ENCODE results near the gene TGFBR2.
A peak's percentile ranks its signal among the peaks of the same experiment; 100 is the strongest.

The TGFBR2 gene

DNA sequence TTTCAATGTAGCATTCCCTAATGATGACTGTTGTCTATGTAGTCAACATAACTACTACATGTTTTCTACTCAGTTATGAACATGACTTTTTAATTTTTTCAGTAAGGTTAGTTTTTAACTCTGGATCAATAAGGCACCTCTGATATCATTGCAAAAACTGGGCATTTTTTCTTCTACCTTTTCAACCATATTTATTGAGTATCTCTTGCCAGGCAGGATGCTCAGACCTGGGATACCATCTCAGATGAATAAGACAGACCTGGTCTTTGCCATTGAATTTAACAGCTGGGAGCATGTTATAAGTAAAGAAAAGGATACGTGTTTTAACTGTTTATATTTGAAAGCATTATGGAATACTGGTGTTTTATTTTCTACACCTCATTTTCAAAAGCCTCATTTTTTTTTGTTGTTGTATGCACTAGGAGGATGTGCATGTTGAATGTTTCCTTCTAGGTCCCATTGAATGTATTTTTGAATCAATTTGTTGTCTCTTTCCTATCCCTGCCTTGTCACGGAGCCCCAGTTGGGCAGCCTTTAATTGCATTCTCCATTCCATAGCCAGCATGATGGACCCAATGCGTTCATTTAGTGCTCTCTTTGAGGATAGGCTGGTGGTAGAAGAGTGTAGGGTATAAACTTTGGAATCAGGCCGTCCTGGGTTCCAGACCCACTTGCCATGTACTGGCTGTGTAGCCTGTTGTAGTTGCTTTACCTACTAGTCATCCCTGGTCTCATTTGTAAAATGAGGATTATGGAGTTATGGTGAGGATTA is 3.7 kb downstream of the TGFBR2 start:
- Histone ChIP-seq H3K4me2 (ENCODE audit: low read depth, low read length, poor library complexity, severe bottlenecking) (peak overlapping the region; percentile 94), H3K4me1 (ENCODE audit: insufficient read depth, low read length, poor library complexity, severe bottlenecking) (peaks cover 78% of the 10 kb centered on the region), H3F3A (ENCODE audit: low read depth) (peaks cover 12% of the 10 kb centered on the region; the same call in 1 of the 2 replicates), H3K9ac (ENCODE audit: low read depth, low read length, poor library complexity, severe bottlenecking) (peak overlapping the region; percentile 64), H3K9me3 (ENCODE audit: insufficient read depth, low read depth, low read length) (no peaks in the 10 kb centered on the region), H3K4me3 (ENCODE audit: low read length, poor library complexity, severe bottlenecking) (peak overlapping the region; percentile 96), H4K20me1 (ENCODE audit: insufficient read depth, low read length, poor library complexity, severe bottlenecking) (peaks cover 73% of the 10 kb centered on the region), H3K79me2 (ENCODE audit: insufficient read depth, low read length) (peaks cover 93% of the 10 kb centered on the region), H3K9me2 (replicated peaks; ENCODE audit: low read depth, low read length) (no peaks in the 10 kb centered on the region), H2AFZ (ENCODE audit: low read length) (no peak overlapping the region), H3K36me3 (ENCODE audit: insufficient read depth, low read length) (no peaks in the 10 kb centered on the region), H3K27me3 (ENCODE audit: insufficient read depth, low read length, poor library complexity, severe bottlenecking) (no peaks in the 10 kb centered on the region)
- no peak for TF ChIP-seq CTCF (conservative IDR thresholded peaks at IDR 0.05; ENCODE audit: low read length)

DNA sequence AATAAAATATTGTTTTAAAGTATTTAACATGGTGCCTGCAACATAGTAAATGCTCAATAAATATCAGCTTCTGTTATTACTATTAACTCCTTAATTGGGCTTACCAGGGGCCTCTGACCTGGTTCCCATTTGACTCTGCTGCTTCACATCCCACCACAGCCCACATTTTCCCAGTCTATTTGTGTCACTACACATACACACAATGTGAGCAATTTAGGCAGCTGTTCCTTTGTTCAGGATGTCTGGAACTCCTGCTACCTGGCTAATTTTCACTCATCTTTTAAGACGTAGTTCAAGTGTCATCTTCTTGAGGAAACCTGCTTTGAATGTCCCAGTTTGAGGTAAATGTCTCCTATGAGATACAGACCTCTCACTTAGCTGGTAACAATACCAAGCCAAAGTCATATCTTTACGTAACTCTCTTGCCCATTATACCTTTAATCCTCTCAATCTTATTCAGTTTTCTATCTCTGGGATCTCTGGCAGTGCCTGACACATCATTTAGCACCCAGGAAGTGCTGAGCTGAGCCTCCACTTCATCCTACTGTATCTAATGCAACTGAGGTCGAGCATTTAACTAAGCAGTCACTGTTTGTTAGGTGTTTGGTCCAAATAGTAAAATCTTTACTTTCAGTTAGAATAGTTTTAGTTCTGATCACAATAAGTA is 4.4 kb downstream of the TGFBR2 start:
- Histone ChIP-seq H3F3A (ENCODE audit: low read depth) (peaks cover 12% of the 10 kb centered on the region; the same call in 1 of the 2 replicates), H3K9me3 (ENCODE audit: insufficient read depth, low read depth, low read length) (no peaks in the 10 kb centered on the region), H3K4me3 (ENCODE audit: low read length, poor library complexity, severe bottlenecking) (peak overlapping the region; percentile 96), H2AFZ (ENCODE audit: low read length) (no peak overlapping the region), H3K36me3 (ENCODE audit: insufficient read depth, low read length) (no peaks in the 10 kb centered on the region), H3K9me2 (replicated peaks; ENCODE audit: low read depth, low read length) (no peaks in the 10 kb centered on the region), H3K9ac (ENCODE audit: low read depth, low read length, poor library complexity, severe bottlenecking) (peak overlapping the region; percentile 64), H3K4me1 (ENCODE audit: insufficient read depth, low read length, poor library complexity, severe bottlenecking) (peaks cover 78% of the 10 kb centered on the region), H3K79me2 (ENCODE audit: insufficient read depth, low read length) (peaks cover 96% of the 10 kb centered on the region), H3K27me3 (ENCODE audit: insufficient read depth, low read length, poor library complexity, severe bottlenecking) (no peaks in the 10 kb centered on the region), H4K20me1 (ENCODE audit: insufficient read depth, low read length, poor library complexity, severe bottlenecking) (peaks cover 80% of the 10 kb centered on the region), H3K4me2 (ENCODE audit: low read depth, low read length, poor library complexity, severe bottlenecking) (peak overlapping the region; percentile 94)
- no peak for TF ChIP-seq EZH2phosphoT487 (IDR thresholded peaks at IDR 0.05; ENCODE audit: borderline replicate concordance)
- no peak for TF ChIP-seq CTCF (conservative IDR thresholded peaks at IDR 0.05; ENCODE audit: low read length)

DNA sequence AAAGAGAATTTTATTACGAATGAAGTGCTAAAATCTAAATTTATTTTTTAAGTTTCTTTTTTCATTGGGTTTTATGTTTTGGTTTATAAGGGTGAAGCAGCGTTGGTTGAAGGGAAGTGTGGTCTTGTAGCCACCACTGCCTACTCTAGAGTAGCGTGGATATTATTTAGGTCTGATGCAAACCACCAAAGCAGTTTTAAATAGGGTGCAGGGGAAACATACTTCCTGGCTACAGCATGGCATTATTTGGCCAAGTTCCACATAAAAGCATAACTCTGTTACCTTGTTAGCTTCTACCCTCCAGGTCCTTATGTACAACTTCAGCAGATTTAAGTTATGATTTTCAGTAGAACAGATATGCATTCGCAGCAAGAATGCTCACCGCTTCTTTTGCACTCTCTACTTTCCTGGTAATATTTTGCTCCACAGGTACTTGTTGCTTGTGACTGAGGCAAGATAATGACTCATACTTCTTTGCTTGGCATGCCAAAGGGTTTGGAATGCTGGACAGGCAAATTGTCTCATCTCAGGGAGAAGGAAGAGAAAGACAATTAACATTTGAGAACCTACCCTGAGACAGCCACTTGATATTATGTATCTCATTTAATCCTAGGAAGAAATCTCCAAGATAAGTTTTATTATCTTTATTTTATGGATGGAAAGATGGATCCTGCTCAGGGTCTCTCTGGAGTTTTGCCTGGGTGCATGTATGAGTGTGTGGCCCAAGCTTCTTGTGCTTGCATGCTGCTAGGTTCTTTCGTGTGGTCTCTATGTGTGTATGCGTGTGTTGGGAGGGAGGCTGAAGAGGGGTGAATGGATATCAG is 5.4 kb downstream of the TGFBR2 start:
- H3K79me2 ChIP-seq (ENCODE audit: insufficient read depth, low read length) = peaks cover 98% of the 10 kb centered on the region
- TF ChIP-seq CTCF (conservative IDR thresholded peaks at IDR 0.05; ENCODE audit: low read length) (no peak), EZH2phosphoT487 (IDR thresholded peaks at IDR 0.05; ENCODE audit: borderline replicate concordance) (no peak)
- peaks cover 83% of the 10 kb centered on the region for H3K4me1 ChIP-seq (ENCODE audit: insufficient read depth, low read length, poor library complexity, severe bottlenecking)
- peak overlapping the region; percentile 94 for H3K4me2 ChIP-seq (ENCODE audit: low read depth, low read length, poor library complexity, severe bottlenecking)
- H3K36me3 ChIP-seq (ENCODE audit: insufficient read depth, low read length) = no peaks in the 10 kb centered on the region
- H3K4me3 ChIP-seq (ENCODE audit: low read length, poor library complexity, severe bottlenecking) = peak overlapping the region; percentile 96
- H3K27me3 ChIP-seq (ENCODE audit: insufficient read depth, low read length, poor library complexity, severe bottlenecking) = no peaks in the 10 kb centered on the region
- peak overlapping the region; percentile 64 for H3K9ac ChIP-seq (ENCODE audit: low read depth, low read length, poor library complexity, severe bottlenecking)
- H4K20me1 ChIP-seq (ENCODE audit: insufficient read depth, low read length, poor library complexity, severe bottlenecking) = peaks cover 89% of the 10 kb centered on the region
- peaks cover 12% of the 10 kb centered on the region; the same call in 1 of the 2 replicates for H3F3A ChIP-seq (ENCODE audit: low read depth)
- H2AFZ ChIP-seq (ENCODE audit: low read length) = no peak overlapping the region
- no peaks in the 10 kb centered on the region for H3K9me3 ChIP-seq (ENCODE audit: insufficient read depth, low read depth, low read length)
- H3K9me2 ChIP-seq (replicated peaks; ENCODE audit: low read depth, low read length) = no peaks in the 10 kb centered on the region
